Measurements from ENCODE around the gene SPTB.

SPTB gene

DNA sequence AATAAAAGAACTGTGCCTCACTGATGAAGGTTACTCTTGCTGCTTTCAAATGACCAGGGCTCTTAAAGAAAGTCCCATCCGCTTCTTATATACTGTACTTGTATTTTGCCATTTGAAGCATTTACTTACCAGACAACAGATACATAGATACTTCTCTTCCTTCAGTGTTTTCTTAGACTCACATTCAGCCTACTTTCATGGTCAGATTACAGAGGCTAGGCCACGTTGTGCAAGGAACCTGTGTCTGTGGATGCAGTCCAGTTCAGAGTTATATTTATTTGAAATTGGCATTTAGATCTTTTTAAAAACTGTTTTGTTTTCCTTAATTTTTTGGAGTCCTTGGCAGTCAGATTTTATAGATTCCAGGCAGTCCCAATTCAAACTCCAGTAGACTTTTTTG is 40.8 kb upstream of the SPTB start:
- H3K4me3 ChIP-seq (ENCODE audit: control insufficient read depth, low read depth, low read length) = no peak overlapping the region
- no peak for DNase-seq (ENCODE audit: low read depth)
- TF ChIP-seq, protein P1, sequence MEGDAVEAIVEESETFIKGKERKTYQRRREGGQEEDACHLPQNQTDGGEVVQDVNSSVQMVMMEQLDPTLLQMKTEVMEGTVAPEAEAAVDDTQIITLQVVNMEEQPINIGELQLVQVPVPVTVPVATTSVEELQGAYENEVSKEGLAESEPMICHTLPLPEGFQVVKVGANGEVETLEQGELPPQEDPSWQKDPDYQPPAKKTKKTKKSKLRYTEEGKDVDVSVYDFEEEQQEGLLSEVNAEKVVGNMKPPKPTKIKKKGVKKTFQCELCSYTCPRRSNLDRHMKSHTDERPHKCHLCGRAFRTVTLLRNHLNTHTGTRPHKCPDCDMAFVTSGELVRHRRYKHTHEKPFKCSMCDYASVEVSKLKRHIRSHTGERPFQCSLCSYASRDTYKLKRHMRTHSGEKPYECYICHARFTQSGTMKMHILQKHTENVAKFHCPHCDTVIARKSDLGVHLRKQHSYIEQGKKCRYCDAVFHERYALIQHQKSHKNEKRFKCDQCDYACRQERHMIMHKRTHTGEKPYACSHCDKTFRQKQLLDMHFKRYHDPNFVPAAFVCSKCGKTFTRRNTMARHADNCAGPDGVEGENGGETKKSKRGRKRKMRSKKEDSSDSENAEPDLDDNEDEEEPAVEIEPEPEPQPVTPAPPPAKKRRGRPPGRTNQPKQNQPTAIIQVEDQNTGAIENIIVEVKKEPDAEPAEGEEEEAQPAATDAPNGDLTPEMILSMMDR (IDR thresholded peaks at IDR 0.05; ENCODE audit: control insufficient read depth, insufficient read depth, low read depth, low read length, missing control alignments) = no peak

DNA sequence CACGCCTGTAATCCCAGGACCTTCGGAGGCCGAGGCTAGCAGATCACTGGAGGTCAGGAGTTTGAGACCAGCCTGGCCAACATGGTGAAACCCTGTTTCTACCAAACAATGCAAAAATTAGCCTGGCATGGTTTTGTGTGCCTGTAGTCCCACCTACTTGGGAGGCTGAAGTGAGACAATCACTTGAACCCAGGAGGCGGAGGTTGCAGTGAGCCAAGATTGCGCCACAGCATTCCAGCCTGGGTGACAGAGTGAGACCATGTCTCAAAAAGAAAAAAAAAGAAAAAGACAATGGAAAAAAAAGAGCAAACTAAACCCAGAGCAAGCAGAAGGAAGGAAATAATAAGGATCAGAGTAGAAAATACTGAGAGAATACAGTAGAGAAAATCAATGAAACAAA is 39.9 kb upstream of the SPTB start:
- TF ChIP-seq, protein P1 (IDR thresholded peaks at IDR 0.05; ENCODE audit: control insufficient read depth, insufficient read depth, low read depth, low read length, missing control alignments) = no peak
- H3K4me3 ChIP-seq (ENCODE audit: control insufficient read depth, low read depth, low read length) = no peak overlapping the region
- DNase-seq (ENCODE audit: low read depth) = no peak

DNA sequence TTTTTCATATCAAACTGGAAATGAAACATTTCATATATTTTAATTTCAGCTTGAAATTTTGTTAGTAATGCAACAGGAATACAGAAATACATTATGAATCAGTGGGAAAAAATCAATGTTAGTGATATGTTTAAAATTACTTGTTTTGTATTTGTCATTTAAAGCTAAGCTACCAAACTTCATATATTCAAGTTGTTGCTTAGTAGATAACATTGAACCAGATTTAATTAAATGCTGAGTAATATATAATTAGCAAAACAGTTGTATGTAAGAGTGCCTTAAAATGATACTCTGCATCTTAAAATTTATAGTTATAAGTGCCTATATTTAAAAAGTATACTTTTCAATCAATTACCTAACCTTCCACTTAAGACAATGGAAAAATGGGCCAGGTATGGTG is 39.5 kb upstream of the SPTB start:
- TF ChIP-seq, protein P1 (IDR thresholded peaks at IDR 0.05; ENCODE audit: control insufficient read depth, insufficient read depth, low read depth, low read length, missing control alignments) = no peak
- DNase-seq (ENCODE audit: low read depth) = no peak

DNA sequence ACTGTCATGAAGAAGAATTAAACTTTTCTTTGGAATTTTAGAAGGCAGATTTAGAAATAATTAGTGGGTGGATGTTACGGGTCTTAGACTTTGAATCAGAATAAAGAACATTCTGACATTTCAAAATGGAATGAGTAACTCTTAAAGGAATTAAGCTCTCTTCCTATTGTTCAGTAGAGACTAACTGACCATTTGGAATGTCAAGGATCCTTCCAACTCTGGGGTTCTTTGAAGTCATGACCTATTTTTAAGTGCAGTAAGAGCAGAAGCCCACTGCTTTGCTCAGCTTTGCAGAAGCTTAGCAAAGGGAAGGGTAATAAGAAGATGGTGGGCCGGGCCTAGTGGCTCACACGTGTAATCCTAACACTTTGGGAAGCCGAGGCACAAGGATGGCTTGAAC is 38.5 kb upstream of the SPTB start:
- no peak for DNase-seq (ENCODE audit: low read depth)
- H3K4me3 ChIP-seq (ENCODE audit: control insufficient read depth, low read depth, low read length) = no peak overlapping the region
- TF ChIP-seq, protein P1 (IDR thresholded peaks at IDR 0.05; ENCODE audit: control insufficient read depth, insufficient read depth, low read depth, low read length, missing control alignments) = no peak

More for the DNA sequence above, 39.5 kb upstream of the SPTB start:
- no peak overlapping the region for H3K4me3 ChIP-seq (ENCODE audit: control insufficient read depth, low read depth, low read length)

DNA sequence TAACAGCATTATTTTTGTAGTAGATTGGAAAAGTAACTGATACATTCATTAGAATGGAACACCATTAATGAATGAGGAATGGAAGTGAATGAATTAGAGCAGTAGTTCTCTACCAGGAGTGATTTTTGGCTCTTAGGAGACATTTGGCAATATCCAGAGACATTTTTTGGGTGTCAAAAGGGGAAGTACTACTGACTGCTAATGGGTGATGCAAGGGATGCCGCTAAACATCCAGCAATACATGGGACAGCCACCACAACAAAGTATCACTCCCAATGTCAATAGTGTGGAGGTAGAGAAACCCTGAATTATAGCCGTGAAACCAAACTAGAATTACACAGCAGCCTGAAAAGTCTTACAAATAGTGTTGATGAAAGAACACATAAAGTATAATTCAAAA is 36.1 kb upstream of the SPTB start:
- DNase-seq (ENCODE audit: low read depth) = no peak
- TF ChIP-seq, protein P1 (IDR thresholded peaks at IDR 0.05; ENCODE audit: control insufficient read depth, insufficient read depth, low read depth, low read length, missing control alignments) = no peak
- H3K4me3 ChIP-seq (ENCODE audit: control insufficient read depth, low read depth, low read length) = no peak overlapping the region

DNA sequence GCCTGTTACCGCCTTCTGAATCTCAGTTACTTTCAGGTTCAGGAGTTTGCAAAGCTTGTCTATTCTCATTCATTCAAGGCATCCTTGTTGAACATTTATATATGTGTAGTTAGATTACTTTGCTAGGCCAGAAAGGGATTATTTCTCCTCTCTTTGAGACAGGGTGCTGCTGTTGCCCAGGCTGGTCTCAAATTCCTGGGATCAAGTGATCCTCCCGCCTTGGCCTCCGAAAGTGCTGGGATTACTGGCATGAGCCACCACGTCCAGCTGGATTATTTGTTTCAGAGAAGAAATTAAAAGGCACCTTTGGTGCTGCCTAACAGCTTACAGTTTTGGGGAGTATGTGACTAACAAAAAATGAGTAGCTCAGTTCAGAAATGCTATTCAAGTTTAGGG is 35.3 kb upstream of the SPTB start:
- TF ChIP-seq, protein P1 (IDR thresholded peaks at IDR 0.05; ENCODE audit: control insufficient read depth, insufficient read depth, low read depth, low read length, missing control alignments) = no peak
- DNase-seq (ENCODE audit: low read depth) = no peak
- peak overlapping the region; percentile 76 for H3K4me3 ChIP-seq (ENCODE audit: control insufficient read depth, low read depth, low read length)
